Measurements from ENCODE around the gene NUP214. TPM values are rescaled to one million over a fixed set of nuclear protein-coding genes. Genes with fewer than 3 reads are reported as not detected.
"Not testable (repeated sequence)": the region's sequence is repeated elsewhere in the genome, so short reads cannot be mapped to it uniquely, and the experiment has no call there.

Gene NUP214
- total RNA-seq, 1 donor from 2014 or later, result 67.4 TPM

GRCh38 chr9:131099845-131100244 is 25.5 kb upstream of the NUP214 start:
- H3K4me3 Mint-ChIP-seq (ENCODE audit: low read depth); intact Hi-C loops (cut with micrococcal nuclease); H3K4me1 Mint-ChIP-seq (ENCODE audit: low read depth): not testable (repeated sequence)

GRCh38 chr9:131100445-131100844 is 24.9 kb upstream of the NUP214 start:
- no peak for DNase-seq (ENCODE audit: low spot score)
- Mint-ChIP-seq H3K36me3 (ENCODE audit: low read depth) (no peaks in the 10 kb centered on the region), H3K27me3 (ENCODE audit: low read depth) (peaks cover 21% of the 10 kb centered on the region), H3K4me3 (ENCODE audit: low read depth) (no peak overlapping the region), H3K9me3 (no peaks in the 10 kb centered on the region), H3K4me1 (ENCODE audit: low read depth) (peaks cover 3% of the 10 kb centered on the region), H3K27ac (no peak overlapping the region)
- intact Hi-C loops (cut with micrococcal nuclease), result no loop called here

More at GRCh38 chr9:131099845-131100244, 25.5 kb upstream of the NUP214 start:
- H3K9me3 Mint-ChIP-seq; DNase-seq (ENCODE audit: low spot score); H3K27ac Mint-ChIP-seq; H3K36me3 Mint-ChIP-seq (ENCODE audit: low read depth): not testable (repeated sequence)
- peaks cover 27% of the 10 kb centered on the region for H3K27me3 Mint-ChIP-seq (ENCODE audit: low read depth)

- intact Hi-C loops (cut with micrococcal nuclease), result no loop called here
- no peak for DNase-seq (ENCODE audit: low spot score)
- Mint-ChIP-seq H3K27me3 (ENCODE audit: low read depth) (peaks cover 14% of the 10 kb centered on the region), H3K4me1 (ENCODE audit: low read depth) (no peaks in the 10 kb centered on the region), H3K4me3 (ENCODE audit: low read depth) (no peak overlapping the region), H3K36me3 (ENCODE audit: low read depth) (no peaks in the 10 kb centered on the region), H3K27ac (no peak overlapping the region), H3K9me3 (no peaks in the 10 kb centered on the region)
These were observed 24.0 kb upstream of the NUP214 start for GRCh38 chr9:131101207-131101964.

GRCh38 chr9:131103024-131103423 is 22.4 kb upstream of the NUP214 start:
- Mint-ChIP-seq H3K27me3 (ENCODE audit: low read depth) (peaks cover 4% of the 10 kb centered on the region), H3K9me3 (no peaks in the 10 kb centered on the region), H3K4me3 (ENCODE audit: low read depth) (no peak overlapping the region), H3K27ac (no peak overlapping the region), H3K36me3 (ENCODE audit: low read depth) (no peaks in the 10 kb centered on the region), H3K4me1 (ENCODE audit: low read depth) (no peaks in the 10 kb centered on the region)
- DNase-seq (ENCODE audit: low spot score), result no peak
- intact Hi-C loops (cut with micrococcal nuclease), result no loop called here

- Mint-ChIP-seq H3K36me3 (ENCODE audit: low read depth) (no peaks in the 10 kb centered on the region), H3K27ac (no peak overlapping the region), H3K27me3 (ENCODE audit: low read depth) (no peaks in the 10 kb centered on the region), H3K9me3 (no peaks in the 10 kb centered on the region), H3K4me1 (ENCODE audit: low read depth) (no peaks in the 10 kb centered on the region), H3K4me3 (ENCODE audit: low read depth) (no peak overlapping the region)
- intact Hi-C loops (cut with micrococcal nuclease), result no loop called here
- DNase-seq (ENCODE audit: low spot score), result no peak
These were observed 21.9 kb upstream of the NUP214 start for GRCh38 chr9:131103535-131103934.

GRCh38 chr9:131104016-131104740 is 21.2 kb upstream of the NUP214 start:
- no peaks in the 10 kb centered on the region for H3K27me3 Mint-ChIP-seq (ENCODE audit: low read depth)
- H3K36me3 Mint-ChIP-seq (ENCODE audit: low read depth), result no peaks in the 10 kb centered on the region
- no peak overlapping the region for H3K27ac Mint-ChIP-seq
- H3K4me3 Mint-ChIP-seq (ENCODE audit: low read depth), result no peak overlapping the region
- H3K9me3 Mint-ChIP-seq, result no peaks in the 10 kb centered on the region
- no peak for DNase-seq (ENCODE audit: low spot score)
- intact Hi-C loops (cut with micrococcal nuclease), result no loop called here
- H3K4me1 Mint-ChIP-seq (ENCODE audit: low read depth), result no peaks in the 10 kb centered on the region

GRCh38 chr9:131105952-131106351 is 19.4 kb upstream of the NUP214 start:
- intact Hi-C loops (cut with micrococcal nuclease), result no loop called here
- DNase-seq (ENCODE audit: low spot score), result no peak
- Mint-ChIP-seq H3K9me3 (no peaks in the 10 kb centered on the region), H3K36me3 (ENCODE audit: low read depth) (no peaks in the 10 kb centered on the region), H3K27me3 (ENCODE audit: low read depth) (no peaks in the 10 kb centered on the region), H3K4me1 (ENCODE audit: low read depth) (no peaks in the 10 kb centered on the region), H3K27ac (no peak overlapping the region), H3K4me3 (ENCODE audit: low read depth) (no peak overlapping the region)

GRCh38 chr9:131107760-131108159 is 17.6 kb upstream of the NUP214 start:
- Mint-ChIP-seq H3K4me1 (ENCODE audit: low read depth) (no peaks in the 10 kb centered on the region), H3K27ac (no peak overlapping the region), H3K4me3 (ENCODE audit: low read depth) (no peak overlapping the region), H3K36me3 (ENCODE audit: low read depth) (no peaks in the 10 kb centered on the region), H3K9me3 (no peaks in the 10 kb centered on the region), H3K27me3 (ENCODE audit: low read depth) (no peaks in the 10 kb centered on the region)
- DNase-seq (ENCODE audit: low spot score), result no peak
- intact Hi-C loops (cut with micrococcal nuclease), result no loop called here

GRCh38 chr9:131111186-131111853 is 14.1 kb upstream of the NUP214 start:
- no peaks in the 10 kb centered on the region for H3K9me3 Mint-ChIP-seq
- H3K4me1 Mint-ChIP-seq (ENCODE audit: low read depth), result no peaks in the 10 kb centered on the region
- DNase-seq (ENCODE audit: low spot score), result no peak
- no peak overlapping the region for H3K27ac Mint-ChIP-seq
- H3K36me3 Mint-ChIP-seq (ENCODE audit: low read depth), result no peaks in the 10 kb centered on the region
- no peak overlapping the region for H3K4me3 Mint-ChIP-seq (ENCODE audit: low read depth)
- no peaks in the 10 kb centered on the region for H3K27me3 Mint-ChIP-seq (ENCODE audit: low read depth)
- intact Hi-C loops (cut with micrococcal nuclease), result no loop called here

- Mint-ChIP-seq H3K9me3 (no peaks in the 10 kb centered on the region), H3K36me3 (ENCODE audit: low read depth) (no peaks in the 10 kb centered on the region), H3K4me1 (ENCODE audit: low read depth) (no peaks in the 10 kb centered on the region), H3K27ac (no peak overlapping the region), H3K27me3 (ENCODE audit: low read depth) (no peaks in the 10 kb centered on the region), H3K4me3 (ENCODE audit: low read depth) (no peak overlapping the region)
- intact Hi-C loops (cut with micrococcal nuclease), result no loop called here
- DNase-seq (ENCODE audit: low spot score), result no peak
These were observed 13.5 kb upstream of the NUP214 start for GRCh38 chr9:131111854-131112311.

GRCh38 chr9:131112374-131113154 is 12.8 kb upstream of the NUP214 start:
- no peak for DNase-seq (ENCODE audit: low spot score)
- no peaks in the 10 kb centered on the region for H3K4me1 Mint-ChIP-seq (ENCODE audit: low read depth)

GRCh38 chr9:131113655-131114054 is 11.7 kb upstream of the NUP214 start:
- no peaks in the 10 kb centered on the region for H3K4me1 Mint-ChIP-seq (ENCODE audit: low read depth)
- H3K36me3 Mint-ChIP-seq (ENCODE audit: low read depth), result no peaks in the 10 kb centered on the region
- intact Hi-C loops (cut with micrococcal nuclease), result no loop called here
- peaks cover 3% of the 10 kb centered on the region for H3K27me3 Mint-ChIP-seq (ENCODE audit: low read depth)
- H3K4me3 Mint-ChIP-seq (ENCODE audit: low read depth), result no peak overlapping the region
- DNase-seq (ENCODE audit: low spot score), result no peak
- H3K27ac Mint-ChIP-seq, result no peak overlapping the region
- no peaks in the 10 kb centered on the region for H3K9me3 Mint-ChIP-seq

More at GRCh38 chr9:131112374-131113154, 12.8 kb upstream of the NUP214 start:
- H3K27me3 Mint-ChIP-seq (ENCODE audit: low read depth), result no peaks in the 10 kb centered on the region
- H3K4me3 Mint-ChIP-seq (ENCODE audit: low read depth), result no peak overlapping the region
- no peaks in the 10 kb centered on the region for H3K36me3 Mint-ChIP-seq (ENCODE audit: low read depth)
- H3K9me3 Mint-ChIP-seq, result no peaks in the 10 kb centered on the region
- no peak overlapping the region for H3K27ac Mint-ChIP-seq
- intact Hi-C loops (cut with micrococcal nuclease), result no loop called here

Data from activated T-helper 2 cell treated with anti-CD3 and anti-CD28 coated beads, Interferon-gamma antibody, Interleukin-2, Interleukin-4, amounts not matched to agents 10 μg/mL and 5 μg/mL and 100 μg/mL, durations not matched to agents 14 hours and 24 hours and 36 hours (primary cell).